KBM-7 (cell line): Measurements from ENCODE around the gene DACT1.

Experiments
- DNase-seq: peaks from one replicate; pipeline ENCODE4 v3.0.0-alpha.2; 2015
- in situ Hi-C: fragments of 300-500 bp; cut with MboI; formaldehyde crosslinking; loops from 2 replicates; pipeline ENCODE4 v1.14.3; 2020; ENCODE audit warnings: low sequenced_read_pairs, low pct_unique_long_range_greater_than_20kb, mixed read lengths

DACT1 gene

DNA sequence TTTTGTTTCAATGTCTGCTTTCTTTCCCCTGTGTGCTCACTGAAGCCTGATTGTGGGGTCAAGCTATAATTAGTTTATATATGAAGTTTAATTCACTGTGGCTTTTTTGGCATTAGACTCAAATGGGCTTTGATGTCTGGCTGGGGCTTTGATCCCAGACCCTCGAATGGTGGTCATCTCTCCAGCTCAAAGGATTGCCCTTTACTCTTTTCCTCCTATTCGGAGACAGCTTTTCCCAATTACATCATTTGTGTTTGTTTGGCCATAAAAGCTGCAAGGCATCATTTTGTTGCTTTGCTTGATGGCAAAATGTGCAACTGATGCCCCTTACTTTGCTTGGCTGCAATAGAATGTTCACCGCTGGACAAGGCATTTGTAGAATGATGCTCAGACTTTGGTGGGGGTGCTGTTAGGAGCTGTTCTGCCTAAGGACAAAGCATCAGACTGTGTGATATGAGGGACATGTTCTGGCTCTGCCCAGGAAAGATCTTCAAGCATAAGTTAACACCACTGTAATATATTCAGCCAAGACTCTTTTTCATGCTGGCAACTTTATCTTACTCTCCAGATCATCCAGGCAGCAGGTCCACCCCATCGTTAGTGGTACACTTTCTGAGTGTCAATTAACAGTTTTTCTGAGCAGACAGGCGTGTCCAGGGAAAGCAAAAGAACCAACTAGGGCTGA is 3.2 kb upstream of the DACT1 start:
- in situ Hi-C loops, result no loop called here
- DNase-seq, result no peak

DNA sequence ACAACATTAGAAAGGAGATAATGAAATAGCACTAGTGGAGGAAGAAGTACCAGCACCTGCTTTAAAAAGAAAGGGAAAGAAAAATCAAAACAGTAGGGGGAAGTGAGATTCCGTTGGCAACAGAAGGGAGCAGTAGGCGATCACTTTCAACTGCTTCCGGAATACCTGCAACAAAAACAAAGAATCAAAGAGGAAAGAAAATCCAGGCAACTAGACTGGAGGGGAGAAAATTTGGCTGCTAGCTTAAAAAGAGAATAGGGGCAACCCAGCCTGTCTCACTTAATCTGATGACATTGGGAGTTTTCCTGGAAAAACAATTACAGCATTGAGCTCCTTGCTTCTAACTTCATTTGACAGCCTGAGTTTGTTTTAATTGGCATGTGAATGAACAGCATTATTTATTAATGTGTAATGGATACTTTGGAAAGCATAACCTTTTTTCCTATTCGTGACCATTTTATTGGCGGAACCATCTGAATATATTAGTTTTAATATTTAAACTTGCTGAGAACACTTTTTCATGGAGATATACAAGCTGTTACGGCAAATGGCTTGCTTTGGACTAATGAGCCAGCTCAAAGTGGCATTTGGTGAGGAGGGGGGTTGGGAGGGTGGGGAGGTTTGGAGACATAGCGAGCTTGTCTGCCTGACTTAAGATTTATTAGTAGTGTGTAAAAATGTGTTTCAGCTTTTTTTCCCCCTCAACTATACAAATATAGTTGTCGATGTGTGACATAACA is 2.5 kb upstream of the DACT1 start:
- DNase-seq, result no peak
- in situ Hi-C loops, result no loop called here

DNA sequence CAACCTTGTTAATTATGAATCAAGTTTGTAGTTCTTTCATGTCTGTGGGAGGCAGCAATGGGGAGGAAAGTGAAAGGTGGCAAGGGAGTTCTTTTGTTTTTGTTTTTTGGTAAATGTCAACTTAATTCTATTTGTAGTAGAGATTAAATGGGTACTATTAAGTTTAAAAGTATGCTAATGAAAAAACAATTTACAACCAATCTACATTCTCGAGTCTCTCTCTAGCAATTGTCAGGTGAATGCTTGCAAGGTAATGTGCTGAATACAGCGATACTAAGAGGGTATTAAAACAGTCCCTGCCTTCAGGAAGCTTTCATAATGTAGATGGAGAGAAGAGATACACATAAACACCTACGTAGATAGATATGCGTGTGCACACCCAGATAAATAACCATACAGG is 1.6 kb upstream of the DACT1 start:
- in situ Hi-C loops, result no loop called here
- no peak for DNase-seq

DNA sequence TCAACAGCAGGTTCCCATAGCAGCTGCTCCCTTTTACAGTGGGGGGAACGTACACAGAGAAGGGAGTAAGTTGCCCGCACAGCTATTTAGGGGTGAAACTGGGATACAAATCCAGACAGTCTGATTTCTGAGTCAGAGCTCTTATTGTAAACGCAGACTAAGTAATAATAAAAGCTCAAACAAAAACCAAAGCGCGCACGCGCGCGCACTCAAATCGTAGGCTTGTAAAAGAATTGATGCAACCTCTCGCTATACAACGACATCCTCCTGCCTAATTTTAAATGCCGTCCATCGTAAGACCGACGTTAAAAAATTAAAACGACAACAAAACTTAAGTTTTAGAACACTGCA is 747 bp upstream of the DACT1 start:
- in situ Hi-C loops, result no loop called here

DNA sequence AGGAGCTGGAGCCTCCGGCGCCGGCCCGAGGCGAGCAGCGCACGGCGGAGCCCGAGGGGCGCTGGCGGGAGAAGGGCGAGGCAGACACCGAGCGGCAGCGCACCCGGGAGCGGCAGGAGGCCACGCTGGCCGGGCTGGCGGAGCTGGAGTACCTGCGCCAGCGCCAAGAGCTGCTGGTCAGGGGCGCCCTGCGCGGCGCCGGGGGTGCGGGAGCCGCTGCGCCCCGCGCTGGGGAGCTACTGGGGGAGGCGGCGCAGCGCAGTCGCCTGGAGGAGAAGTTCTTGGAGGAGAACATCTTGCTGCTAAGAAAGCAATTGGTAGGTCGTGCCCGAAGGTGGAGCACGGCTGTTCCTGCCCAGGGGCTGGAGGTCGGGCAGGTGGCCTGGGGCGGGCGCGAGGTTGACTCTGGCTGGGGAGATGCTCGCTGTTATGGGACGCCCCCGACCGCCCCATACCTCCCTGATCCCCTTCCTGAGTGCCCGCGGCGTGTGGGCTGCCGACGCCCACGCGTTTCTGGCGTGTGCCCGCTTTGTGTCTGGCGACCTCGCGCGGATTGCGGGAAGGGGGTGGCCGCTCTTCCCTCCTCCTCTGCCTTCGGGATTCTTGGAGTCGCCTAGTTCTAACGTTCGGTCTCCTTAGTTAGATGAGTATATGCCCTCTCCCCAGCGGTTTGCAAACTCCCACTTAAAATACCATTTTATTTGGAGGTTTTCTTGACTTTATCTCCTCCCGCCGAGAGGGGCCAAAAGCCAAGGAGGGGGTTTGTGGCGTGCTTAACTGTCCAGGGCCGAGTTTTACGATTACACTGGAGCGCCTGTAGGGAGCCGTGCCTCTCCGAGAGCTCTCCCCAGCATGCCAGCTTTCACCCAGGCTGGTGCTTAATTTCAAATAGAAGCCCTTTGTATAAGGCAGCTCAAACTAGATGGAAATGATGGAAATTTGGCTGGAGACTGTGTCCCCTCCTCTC is 752 bp downstream of the DACT1 start:
- in situ Hi-C loops, result no loop called here
- peak; percentile 34 for DNase-seq

More for the DNA sequence above, 747 bp upstream of the DACT1 start:
- peak; percentile 25 for DNase-seq

DNA sequence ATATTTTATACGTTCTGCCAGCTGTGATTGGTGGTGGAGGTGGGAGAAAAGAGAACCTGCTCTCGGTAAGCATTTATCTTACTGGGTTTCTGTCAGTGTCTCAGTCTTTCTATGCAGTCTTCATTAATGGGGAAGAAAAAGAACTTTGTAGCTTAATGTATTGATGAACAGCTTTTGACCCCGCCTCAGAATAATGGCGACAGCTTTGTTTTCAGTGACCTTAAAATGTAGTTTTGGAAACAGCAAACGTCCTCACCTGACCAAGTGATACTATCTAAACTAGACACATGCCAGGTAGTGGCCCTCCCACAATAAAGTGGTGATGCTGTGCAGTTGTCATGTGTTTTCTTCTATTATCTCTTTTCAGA is 1.4 kb downstream of the DACT1 start:
- in situ Hi-C loops, result no loop called here
- no peak for DNase-seq

DNA sequence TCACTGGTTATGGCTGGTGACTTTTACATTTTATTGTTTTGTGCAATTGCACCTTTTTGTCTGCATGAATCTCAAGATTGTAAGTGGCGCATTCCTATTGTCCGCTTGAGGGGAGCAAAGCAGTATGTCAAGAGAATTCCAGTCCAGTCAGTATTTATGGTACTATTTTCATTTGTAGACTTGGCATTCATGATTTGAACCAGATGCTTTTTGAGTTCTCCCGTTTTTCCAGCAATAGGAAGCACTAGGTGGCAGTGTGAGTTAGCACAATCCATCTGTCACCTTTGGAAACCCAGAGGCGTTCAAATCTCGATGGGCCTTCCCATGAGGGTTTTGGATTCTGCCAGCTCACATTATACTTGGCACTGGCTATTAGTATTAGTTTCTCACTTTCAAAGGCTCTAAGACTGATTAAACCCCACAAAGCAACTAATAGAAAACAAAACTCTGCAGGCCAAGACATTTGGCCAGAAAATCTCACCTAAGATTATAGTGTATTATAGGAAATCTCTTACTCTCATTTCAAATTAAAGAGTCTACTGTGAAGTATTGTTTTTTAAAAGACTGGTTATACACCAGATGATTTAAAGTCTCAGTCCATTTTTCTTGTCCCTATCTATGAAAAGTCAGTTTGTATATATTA is 2.2 kb downstream of the DACT1 start:
- in situ Hi-C loops, result no loop called here
- peak; percentile 34 for DNase-seq

DNA sequence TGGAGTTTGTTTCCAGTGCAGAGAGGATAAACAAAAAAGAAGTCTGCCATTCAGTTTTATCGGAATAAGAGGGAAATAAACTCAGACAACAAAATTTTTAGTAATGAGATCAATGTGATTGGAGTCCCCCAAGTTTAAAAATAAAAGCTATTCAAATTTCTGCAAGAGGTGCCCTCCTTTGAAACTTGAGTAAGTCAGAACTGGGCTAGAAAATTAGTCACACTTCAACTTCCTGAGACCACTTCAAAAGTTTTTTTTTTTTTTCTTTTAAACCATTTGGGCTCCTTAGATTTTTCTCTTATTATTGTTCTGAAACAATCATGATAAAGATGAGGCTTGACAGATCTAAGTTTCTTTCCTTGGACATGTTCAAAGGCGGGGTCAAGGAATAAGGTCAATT is 3.2 kb downstream of the DACT1 start:
- in situ Hi-C loops, result no loop called here
- no peak for DNase-seq

DNA sequence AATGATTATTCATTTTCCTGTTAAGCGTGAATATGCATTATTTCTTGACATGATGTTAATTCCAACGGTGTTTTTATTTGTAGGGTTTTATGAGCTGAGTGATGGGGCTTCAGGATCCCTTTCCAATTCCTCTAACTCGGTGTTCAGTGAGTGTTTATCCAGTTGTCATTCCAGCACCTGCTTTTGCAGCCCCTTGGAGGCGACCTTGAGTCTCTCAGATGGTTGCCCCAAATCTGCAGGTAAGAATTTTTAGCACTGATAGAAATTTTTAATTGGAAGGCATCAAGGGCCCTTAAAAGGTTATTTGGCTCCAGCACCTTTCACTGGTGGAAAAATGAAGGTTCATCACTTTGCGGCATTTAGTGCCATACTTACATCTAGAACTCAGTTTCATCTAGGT is 3.7 kb downstream of the DACT1 start:
- no peak for DNase-seq
- in situ Hi-C loops, result no loop called here

DNA sequence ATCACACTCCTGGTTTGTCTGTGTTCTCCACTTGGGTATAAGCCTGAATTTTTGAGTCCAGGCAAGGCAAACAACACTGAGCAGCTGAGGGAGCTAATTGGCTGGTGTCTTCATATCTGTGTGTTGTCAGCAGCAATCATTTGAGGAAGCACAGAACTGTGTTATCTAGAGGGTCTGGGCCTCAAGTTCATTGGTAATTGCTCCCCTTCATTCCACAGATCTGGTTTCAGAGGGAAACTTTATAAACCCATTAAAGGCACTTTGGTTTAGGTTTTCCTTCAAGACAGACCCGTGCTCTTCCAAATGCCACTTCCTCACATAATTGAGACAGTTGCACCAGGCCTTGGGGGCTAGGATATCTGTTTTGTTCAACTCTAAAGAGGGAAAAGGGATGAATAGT is 5.6 kb downstream of the DACT1 start:
- no peak for DNase-seq
- in situ Hi-C loops, result no loop called here

DNA sequence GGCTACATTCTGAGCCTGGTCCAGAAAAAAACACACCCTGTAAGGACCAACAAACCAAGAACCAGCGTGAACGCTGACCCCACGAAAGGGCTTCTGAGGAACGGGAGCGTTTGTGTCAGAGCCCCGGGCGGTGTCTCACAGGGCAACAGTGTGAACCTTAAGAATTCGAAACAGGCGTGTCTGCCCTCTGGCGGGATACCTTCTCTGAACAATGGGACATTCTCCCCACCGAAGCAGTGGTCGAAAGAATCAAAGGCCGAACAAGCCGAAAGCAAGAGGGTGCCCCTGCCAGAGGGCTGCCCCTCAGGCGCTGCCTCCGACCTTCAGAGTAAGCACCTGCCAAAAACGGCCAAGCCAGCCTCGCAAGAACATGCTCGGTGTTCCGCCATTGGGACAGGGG is 7.9 kb downstream of the DACT1 start:
- DNase-seq, result no peak
- in situ Hi-C loops, result no loop called here

DNA sequence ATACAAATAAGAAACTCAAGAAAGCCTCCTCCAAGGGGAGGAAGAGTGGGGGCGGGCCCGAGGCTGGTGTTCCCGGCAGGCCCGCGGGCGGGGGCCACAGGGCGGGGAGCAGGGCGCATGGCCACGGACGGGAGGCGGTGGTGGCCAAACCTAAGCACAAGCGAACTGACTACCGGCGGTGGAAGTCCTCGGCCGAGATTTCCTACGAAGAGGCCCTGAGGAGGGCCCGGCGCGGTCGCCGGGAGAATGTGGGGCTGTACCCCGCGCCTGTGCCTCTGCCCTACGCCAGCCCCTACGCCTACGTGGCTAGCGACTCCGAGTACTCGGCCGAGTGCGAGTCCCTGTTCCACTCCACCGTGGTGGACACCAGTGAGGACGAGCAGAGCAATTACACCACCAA is 8.7 kb downstream of the DACT1 start:
- in situ Hi-C loops, result no loop called here
- no peak for DNase-seq

DNA sequence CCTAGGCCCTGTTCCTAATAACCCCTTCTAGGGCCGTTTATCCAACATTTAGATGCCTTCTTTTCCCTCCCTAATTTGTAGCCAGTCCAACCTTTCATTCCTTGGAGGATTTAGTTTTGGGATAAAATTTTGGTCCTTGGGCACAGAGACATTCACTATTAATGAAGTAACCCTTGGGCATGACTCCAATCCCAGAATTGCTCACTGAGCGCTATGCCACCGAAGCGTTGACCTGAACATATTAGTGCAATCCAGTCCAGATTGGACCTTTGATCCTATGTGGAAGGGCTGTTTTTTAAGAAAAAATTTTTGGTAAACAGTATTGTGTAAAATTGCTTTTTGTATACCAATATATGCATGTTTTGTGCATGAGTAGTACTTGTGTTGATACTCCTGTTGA is 10.0 kb downstream of the DACT1 start:
- DNase-seq, result no peak
- in situ Hi-C loops, result no loop called here

DNA sequence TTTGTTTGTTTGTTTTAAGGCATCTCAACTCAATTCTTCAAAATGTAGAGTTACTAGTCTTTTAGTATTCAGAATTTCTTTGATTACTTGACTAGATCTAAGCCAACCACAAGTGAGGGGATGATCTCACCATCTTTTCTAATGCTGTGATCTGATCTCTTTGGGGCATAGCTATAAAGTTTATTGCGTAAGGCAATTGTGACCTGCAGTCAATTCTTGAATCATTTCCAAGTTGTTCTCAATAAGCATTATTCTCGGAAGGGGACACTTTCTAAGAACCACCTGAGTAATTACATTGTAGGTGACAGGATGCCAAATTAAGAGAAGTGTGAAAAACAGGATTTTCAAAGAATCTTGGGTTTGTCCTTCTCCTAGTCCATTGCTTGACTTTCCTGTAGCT is 13.1 kb downstream of the DACT1 start:
- in situ Hi-C loops, result no loop called here
- no peak for DNase-seq

DNA sequence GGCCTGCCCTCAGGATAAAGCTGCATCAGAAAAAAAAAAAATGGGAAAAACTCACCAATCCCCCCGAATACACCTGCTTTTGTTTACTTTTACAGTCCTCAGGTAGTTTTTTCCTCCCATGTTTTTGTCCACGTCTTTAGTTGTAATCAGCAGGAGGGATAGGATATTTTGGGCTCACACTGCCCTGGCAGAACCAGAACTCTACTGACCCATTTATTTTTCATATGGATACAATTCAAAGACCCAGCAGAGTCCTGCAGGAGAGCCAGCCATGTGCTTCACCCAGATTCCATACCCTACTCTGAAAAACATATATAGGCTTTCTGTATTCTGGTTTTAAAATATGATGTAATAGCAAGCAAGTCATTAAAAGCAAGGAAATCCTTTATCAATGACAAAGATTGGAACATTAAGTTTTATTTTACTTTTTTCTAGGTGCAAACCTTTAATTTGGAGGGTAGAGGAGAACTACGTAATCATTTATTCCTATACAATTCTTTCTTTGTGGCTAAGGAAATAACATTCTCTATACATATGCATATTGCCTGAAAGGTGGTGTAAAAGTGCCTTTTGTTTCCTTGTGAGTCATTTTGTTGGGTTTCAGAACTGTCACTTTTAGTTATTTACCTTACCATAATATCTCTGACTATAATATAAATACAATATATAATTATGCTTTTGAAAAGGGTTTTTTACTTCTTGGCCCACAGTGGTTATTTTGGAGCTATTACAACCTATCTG is 19.1 kb downstream of the DACT1 start:
- no peak for DNase-seq
- in situ Hi-C loops, result no loop called here

DNA sequence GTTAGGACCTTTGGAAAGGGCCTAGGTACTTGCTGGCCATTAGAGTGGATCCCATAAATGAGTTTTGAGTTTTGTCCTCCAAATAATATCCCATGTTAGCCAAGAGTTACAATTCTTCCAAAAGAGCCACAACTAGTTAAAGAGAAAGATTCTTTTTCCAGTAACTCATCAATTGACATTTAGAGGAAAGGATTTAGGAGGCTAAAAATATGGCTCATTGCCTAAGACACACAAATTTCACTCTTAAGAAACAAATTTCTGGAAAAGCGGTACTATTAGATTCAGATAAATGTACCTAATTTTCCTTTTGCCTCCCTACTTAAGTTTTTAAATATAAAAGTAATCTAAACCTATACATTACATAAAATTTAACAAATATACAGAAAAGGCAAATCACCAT is 21.3 kb downstream of the DACT1 start:
- in situ Hi-C loops, result no loop called here
- DNase-seq, result no peak

DNA sequence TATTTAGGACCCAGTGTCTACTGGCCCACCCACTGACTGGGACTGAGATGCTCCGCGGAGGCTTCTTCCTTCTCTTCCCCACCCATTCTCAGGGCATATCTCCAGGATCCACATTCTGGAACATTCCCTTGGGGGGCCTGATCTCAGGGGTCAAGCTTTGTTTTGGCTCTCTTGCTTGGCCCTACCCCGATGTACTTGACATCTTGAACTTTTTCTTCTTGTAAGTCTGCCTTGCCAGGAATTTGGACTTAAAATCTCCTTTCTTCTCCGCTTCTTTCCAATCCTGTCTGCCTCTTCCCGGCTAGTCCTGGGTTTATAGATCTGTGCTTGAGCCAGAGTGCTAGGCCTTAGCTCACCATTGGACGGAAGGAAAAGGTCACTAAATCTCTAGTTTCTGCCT is 22.1 kb downstream of the DACT1 start:
- no peak for DNase-seq
- in situ Hi-C loops, result no loop called here

DNA sequence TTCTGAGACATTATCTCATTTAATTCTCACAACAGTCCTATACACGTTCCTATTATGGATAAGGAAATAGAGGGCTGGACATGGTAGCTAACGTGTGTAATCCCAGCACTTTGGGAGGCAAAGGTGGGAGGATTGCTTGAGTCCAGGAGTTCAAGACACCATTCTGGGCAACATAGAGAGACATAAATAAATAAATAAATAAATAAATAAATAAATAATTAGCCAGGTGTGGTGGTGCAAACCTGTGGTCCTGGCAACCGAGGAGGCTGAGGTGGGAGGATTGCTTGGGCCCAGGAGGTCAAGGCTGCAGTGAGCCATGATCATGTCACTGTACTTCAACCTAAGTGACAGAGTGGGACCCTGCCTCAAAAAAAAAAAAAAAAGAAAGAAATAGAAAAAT is 22.6 kb downstream of the DACT1 start:
- DNase-seq, result no peak
- in situ Hi-C loops, result no loop called here

DNA sequence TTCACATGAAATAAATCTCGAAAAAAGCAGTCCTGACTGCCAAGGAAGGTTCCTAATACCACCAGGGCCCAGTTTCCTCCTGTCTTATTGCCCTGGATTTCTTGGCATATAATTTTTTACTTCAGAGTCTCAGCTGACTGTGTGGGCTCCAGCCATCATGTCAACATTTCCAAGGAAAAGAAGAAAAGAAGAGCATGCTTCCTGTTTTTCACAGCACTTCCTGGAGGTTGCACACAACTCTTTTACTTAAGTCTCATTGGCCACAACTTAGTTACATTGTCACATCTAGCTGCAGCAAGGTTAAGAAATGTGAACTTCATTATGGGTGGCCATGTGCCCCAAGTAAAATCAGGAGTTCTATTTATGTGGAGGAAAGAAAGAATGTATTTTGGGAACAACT is 24.3 kb downstream of the DACT1 start:
- in situ Hi-C loops, result no loop called here
- DNase-seq, result no peak
